SHP77 treated with DMSO at 0.1 percent for 48 hours (cell line): ENCODE measurements around the gene ARL6IP4.
"Not testable (repeated sequence)": the region's sequence is repeated elsewhere in the genome, so short reads cannot be mapped to it uniquely, and the experiment has no call there.

Experiments
- DNase-seq: peaks from one replicate; lab custom pipeline; 2025; lab: John Stamatoyannopoulos, UW

ARL6IP4 gene

GRCh38 chr12:122980183-122981035, at the start of gene ARL6IP4:
Gene ARL6IP4, plus strand, starts transcription at chr12:122980681. Its CDS starts 459 bp downstream, at chr12:122981140.
- no peak for DNase-seq

- DNase-seq: no peak
Measured at GRCh38 chr12:122932207-122932606, 48.3 kb upstream of the ARL6IP4 start.

GRCh38 chr12:122934722-122935121, 45.8 kb upstream of the ARL6IP4 start:
- no peak for DNase-seq

- no peak for DNase-seq
Measured at GRCh38 chr12:122935318-122935717, 45.2 kb upstream of the ARL6IP4 start.

GRCh38 chr12:122937622-122938091, 42.8 kb upstream of the ARL6IP4 start:
- no peak for DNase-seq

- DNase-seq: no peak
Measured at GRCh38 chr12:122939125-122939524, 41.4 kb upstream of the ARL6IP4 start.

GRCh38 chr12:122941351-122941750, 39.1 kb upstream of the ARL6IP4 start:
- DNase-seq: not testable (repeated sequence)

GRCh38 chr12:122942637-122943036, 37.8 kb upstream of the ARL6IP4 start:
- DNase-seq: no peak

- DNase-seq: no peak
Measured at GRCh38 chr12:122943196-122943595, 37.3 kb upstream of the ARL6IP4 start.

GRCh38 chr12:122944605-122945592, 35.6 kb upstream of the ARL6IP4 start:
- DNase-seq: no peak

- DNase-seq: no peak
Measured at GRCh38 chr12:122946690-122947341, 33.7 kb upstream of the ARL6IP4 start.

- DNase-seq: no peak
Measured at GRCh38 chr12:122947352-122947792, 33.1 kb upstream of the ARL6IP4 start.

- no peak for DNase-seq
Measured at GRCh38 chr12:122948605-122949004, 31.9 kb upstream of the ARL6IP4 start.

GRCh38 chr12:122949405-122949804, 31.1 kb upstream of the ARL6IP4 start:
- DNase-seq: no peak

- DNase-seq: no peak
Measured at GRCh38 chr12:122949816-122950675, 30.4 kb upstream of the ARL6IP4 start.

GRCh38 chr12:122951406-122951805, 29.1 kb upstream of the ARL6IP4 start:
- DNase-seq: no peak

GRCh38 chr12:122951979-122952892, 28.2 kb upstream of the ARL6IP4 start:
- DNase-seq: no peak

GRCh38 chr12:122955156-122955555, 25.3 kb upstream of the ARL6IP4 start:
- DNase-seq: no peak

GRCh38 chr12:122956035-122956434, 24.4 kb upstream of the ARL6IP4 start:
- no peak for DNase-seq
